ENCODE data around the gene CFAP99. TPM values are rescaled to one million over a fixed set of nuclear protein-coding genes. Genes with fewer than 3 reads are reported as not detected.

Gene CFAP99
- total and polyA plus RNA-seq, 8 donors = 0.05 to 1.4 (median 0.62) TPM; not detected in 3

DNA sequence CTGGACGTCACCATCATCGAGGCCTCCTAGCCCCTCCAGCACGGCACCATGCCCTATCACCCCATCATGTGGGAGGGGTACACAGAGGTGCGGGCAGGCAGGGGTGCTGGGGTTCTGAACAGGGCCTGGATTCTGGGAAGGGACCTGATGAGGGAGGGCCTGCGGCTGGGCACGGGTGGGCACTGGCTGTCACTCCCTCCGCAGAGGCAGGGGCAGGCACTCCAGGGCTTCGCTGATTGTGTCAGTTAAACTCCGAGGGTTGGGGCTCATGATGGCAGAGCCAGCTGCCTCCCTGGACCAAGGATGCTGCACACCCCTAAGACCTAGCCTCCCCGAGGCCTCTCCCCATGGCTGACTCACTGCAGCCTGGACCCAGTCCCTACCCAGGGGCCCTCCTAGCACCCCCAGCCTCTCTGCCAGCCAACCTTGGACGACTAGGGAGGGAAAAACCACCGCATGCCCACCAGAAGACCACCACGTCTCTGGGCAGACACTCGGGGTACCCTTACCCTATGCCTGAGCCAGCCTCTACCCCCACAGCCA is 46.2 kb upstream of the CFAP99 start:
- Histone ChIP-seq H3K27me3 (no peaks in the 10 kb centered on the region), H3K4me3 (no peak overlapping the region), H3K4me1 (no peaks in the 10 kb centered on the region), H3K9me3 (peaks cover 0 to 9% (median 4%) of the 10 kb centered on the region in 4 donors), H3K36me3 (peaks cover 0 to 3% (median 0%) of the 10 kb centered on the region in 4 donors), H3K27ac (no peak overlapping the region)
- TF ChIP-seq POLR2A (IDR thresholded peaks at IDR 0.05) (no peak), CTCF (IDR thresholded peaks at IDR 0.05) (no peak), POLR2AphosphoS5 (IDR thresholded peaks at IDR 0.05) (no peak), EP300 (IDR thresholded peaks at IDR 0.05) (no peak)
- 83 to 90% (median 89%) methylated on average over 10 to 14 of the region's 14 CpGs for WGBS, 5 donors
- no peak for DNase-seq
- intact Hi-C loops (cut with DNase I; ENCODE audit: low total_unique reads) = no loop called here

GRCh38 chr4:2373532-2373931 is 45.2 kb upstream of the CFAP99 start:
- no peak for DNase-seq
- TF ChIP-seq POLR2AphosphoS5 (IDR thresholded peaks at IDR 0.05) (no peak), EP300 (IDR thresholded peaks at IDR 0.05) (no peak), CTCF (IDR thresholded peaks at IDR 0.05) (no peak), POLR2A (IDR thresholded peaks at IDR 0.05) (no peak)
- Histone ChIP-seq H3K9me3 (peaks cover 0 to 6% (median 3%) of the 10 kb centered on the region in 4 donors), H3K36me3 (peaks cover 0 to 3% (median 0%) of the 10 kb centered on the region in 4 donors), H3K27me3 (no peaks in the 10 kb centered on the region), H3K4me3 (no peak overlapping the region), H3K4me1 (no peaks in the 10 kb centered on the region), H3K27ac (no peak overlapping the region)
- 88 to 92% (median 91%) methylated on average over 7 of the region's 7 CpGs for WGBS, 5 donors
- intact Hi-C loops (cut with DNase I; ENCODE audit: low total_unique reads) = no loop called here

DNA sequence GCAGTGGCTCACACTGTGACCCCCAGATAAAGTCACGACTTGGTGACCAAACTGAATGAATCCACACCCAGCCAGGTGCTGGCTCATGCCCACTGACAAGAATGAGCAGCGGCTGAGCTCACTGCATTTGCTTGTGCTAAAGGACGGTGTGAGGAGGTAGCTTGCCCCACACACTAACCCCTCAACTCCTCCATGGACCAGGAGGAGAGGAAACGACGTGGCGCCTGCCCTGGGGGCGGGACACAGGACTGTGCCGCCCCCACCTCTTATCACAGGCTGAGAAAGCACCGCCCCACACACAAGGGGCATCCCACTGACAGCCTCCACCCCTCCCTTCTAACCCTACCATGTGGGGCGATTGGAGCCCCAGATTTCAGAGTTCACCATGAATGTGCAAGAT is 43.3 kb upstream of the CFAP99 start:
- H3K36me3 ChIP-seq = peaks cover 0 to 3% (median 0%) of the 10 kb centered on the region in 4 donors
- intact Hi-C loops (cut with DNase I; ENCODE audit: low total_unique reads) = no loop called here
- TF ChIP-seq POLR2A (IDR thresholded peaks at IDR 0.05) (no peak), CTCF (IDR thresholded peaks at IDR 0.05) (no peak), POLR2AphosphoS5 (IDR thresholded peaks at IDR 0.05) (no peak), EP300 (IDR thresholded peaks at IDR 0.05) (no peak)

DNA sequence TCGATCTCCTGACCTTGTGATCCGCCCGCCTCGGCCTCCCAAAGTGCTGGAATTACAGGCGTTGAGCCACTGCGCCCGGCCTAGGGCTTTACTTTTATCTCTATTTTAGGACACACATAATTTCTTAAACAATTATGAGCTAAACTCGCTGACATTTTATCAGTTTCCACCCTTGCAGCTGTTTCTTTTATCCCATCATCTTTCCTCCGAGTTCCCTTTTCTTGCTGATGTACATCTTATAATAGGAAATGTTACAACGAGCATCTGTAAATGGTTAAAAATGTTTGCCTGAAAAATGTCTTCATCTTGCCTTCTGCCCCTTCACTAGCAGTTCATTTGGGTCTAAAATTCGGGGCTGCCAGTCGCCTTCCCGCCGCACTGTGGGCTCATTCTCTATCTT is 41.5 kb upstream of the CFAP99 start:
- Histone ChIP-seq H3K36me3 (no peaks in the 10 kb centered on the region), H3K4me3 (no peak overlapping the region), H3K27me3 (no peaks in the 10 kb centered on the region), H3K4me1 (no peaks in the 10 kb centered on the region), H3K9me3 (no peaks in the 10 kb centered on the region), H3K27ac (no peak overlapping the region)
- intact Hi-C loops (cut with DNase I; ENCODE audit: low total_unique reads) = no loop called here
- TF ChIP-seq CTCF (IDR thresholded peaks at IDR 0.05) (no peak), POLR2A (IDR thresholded peaks at IDR 0.05) (no peak), EP300 (IDR thresholded peaks at IDR 0.05) (no peak)
- no peak for DNase-seq
- WGBS, 5 donors = 80 to 93% (median 87%) methylated on average over 11 to 14 of the region's 14 CpGs

More for the DNA sequence above, 43.3 kb upstream of the CFAP99 start:
- no peaks in the 10 kb centered on the region for H3K9me3 ChIP-seq
- no peak overlapping the region for H3K4me3 ChIP-seq
- H3K27me3 ChIP-seq = no peaks in the 10 kb centered on the region
- DNase-seq = no peak
- WGBS, 5 donors = 55 to 79% (median 63%) methylated on average over 7 to 10 of the region's 10 CpGs
- H3K4me1 ChIP-seq = no peaks in the 10 kb centered on the region
- no peak overlapping the region for H3K27ac ChIP-seq

All from stomach (tissue), 9 donors.